ENCODE measurements around the gene SHLD1. TPM values are rescaled to one million over a fixed set of nuclear protein-coding genes. Genes with fewer than 3 reads are reported as not detected.
A peak's percentile ranks its signal among the peaks of the same experiment; 100 is the strongest.
"Not testable (repeated sequence)": the region's sequence is repeated elsewhere in the genome, so short reads cannot be mapped to it uniquely, and the experiment has no call there.

Gene SHLD1, protein sequence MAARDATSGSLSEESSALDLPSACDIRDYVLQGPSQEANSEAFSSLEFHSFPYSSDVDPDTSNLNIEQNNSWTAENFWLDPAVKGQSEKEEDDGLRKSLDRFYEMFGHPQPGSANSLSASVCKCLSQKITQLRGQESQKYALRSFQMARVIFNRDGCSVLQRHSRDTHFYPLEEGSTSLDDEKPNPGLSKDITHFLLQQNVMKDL
- 3.1 to 3.6 TPM (median 3.1 TPM) in 3 replicates for total RNA-seq
- long read RNA-seq, partial matches to known transcripts, result 0 of 3 reads
- long read RNA-seq, other reads (novel, unspliced or antisense), result 0 of 3 reads

- TF ChIP-seq CTCF (IDR thresholded peaks at IDR 0.05), result no peak
- peaks cover 5% of the 10 kb centered on the region for H3K27me3 Mint-ChIP-seq (ENCODE audit: low read depth)
- H3K4me3 Mint-ChIP-seq (ENCODE audit: unreplicated experiment), result peak within 1 kb of the TSS; percentile 83
- peak within 1 kb of the TSS; percentile 97 for H3K27ac Mint-ChIP-seq (ENCODE audit: unreplicated experiment)
- peaks cover 3% of the 10 kb centered on the region for H3K9me3 Mint-ChIP-seq (ENCODE audit: low read depth)
- H3K36me3 Mint-ChIP-seq (ENCODE audit: low read depth), result peaks cover 2% of the 10 kb centered on the region
- peaks cover 13% of the 10 kb centered on the region for H3K4me1 Mint-ChIP-seq (ENCODE audit: low read depth)
- no peak for DNase-seq (ENCODE audit: low spot score)
Observed at GRCh38 chr20:5749952-5750779, at the start of gene SHLD1. TSS of gene SHLD1 (plus strand) at chr20:5750401. CDS start at chr20:5772866, 22,465 bp downstream.

- DNase-seq (ENCODE audit: low spot score); H3K4me3 Mint-ChIP-seq (ENCODE audit: unreplicated experiment); H3K4me1 Mint-ChIP-seq (ENCODE audit: low read depth); H3K9me3 Mint-ChIP-seq (ENCODE audit: low read depth); H3K27ac Mint-ChIP-seq (ENCODE audit: unreplicated experiment); H3K36me3 Mint-ChIP-seq (ENCODE audit: low read depth); H3K27me3 Mint-ChIP-seq (ENCODE audit: low read depth): not testable (repeated sequence)
Observed at GRCh38 chr20:5702339-5702738, 47.9 kb upstream of the SHLD1 start.

- Mint-ChIP-seq H3K27ac (ENCODE audit: unreplicated experiment) (no peak overlapping the region), H3K9me3 (ENCODE audit: low read depth) (no peaks in the 10 kb centered on the region), H3K36me3 (ENCODE audit: low read depth) (no peaks in the 10 kb centered on the region), H3K4me1 (ENCODE audit: low read depth) (no peaks in the 10 kb centered on the region), H3K4me3 (ENCODE audit: unreplicated experiment) (no peak overlapping the region), H3K27me3 (ENCODE audit: low read depth) (peaks cover 4% of the 10 kb centered on the region)
- TF ChIP-seq CTCF (IDR thresholded peaks at IDR 0.05), result no peak
- no peak for DNase-seq (ENCODE audit: low spot score)
Observed at GRCh38 chr20:5703681-5704101, 46.5 kb upstream of the SHLD1 start.

GRCh38 chr20:5705827-5706226 is 44.4 kb upstream of the SHLD1 start:
- no peaks in the 10 kb centered on the region for H3K9me3 Mint-ChIP-seq (ENCODE audit: low read depth)
- H3K36me3 Mint-ChIP-seq (ENCODE audit: low read depth), result no peaks in the 10 kb centered on the region
- peaks cover 9% of the 10 kb centered on the region for H3K27me3 Mint-ChIP-seq (ENCODE audit: low read depth)
- no peaks in the 10 kb centered on the region for H3K4me1 Mint-ChIP-seq (ENCODE audit: low read depth)
- H3K4me3 Mint-ChIP-seq (ENCODE audit: unreplicated experiment), result no peak overlapping the region
- TF ChIP-seq CTCF (IDR thresholded peaks at IDR 0.05), result no peak
- DNase-seq (ENCODE audit: low spot score), result no peak
- no peak overlapping the region for H3K27ac Mint-ChIP-seq (ENCODE audit: unreplicated experiment)

- no peak for TF ChIP-seq CTCF (IDR thresholded peaks at IDR 0.05)
- H3K27me3 Mint-ChIP-seq (ENCODE audit: low read depth), result peaks cover 13% of the 10 kb centered on the region
- H3K27ac Mint-ChIP-seq (ENCODE audit: unreplicated experiment), result no peak overlapping the region
- no peaks in the 10 kb centered on the region for H3K4me1 Mint-ChIP-seq (ENCODE audit: low read depth)
- no peak for DNase-seq (ENCODE audit: low spot score)
- no peak overlapping the region for H3K4me3 Mint-ChIP-seq (ENCODE audit: unreplicated experiment)
- H3K36me3 Mint-ChIP-seq (ENCODE audit: low read depth), result no peaks in the 10 kb centered on the region
- no peaks in the 10 kb centered on the region for H3K9me3 Mint-ChIP-seq (ENCODE audit: low read depth)
Observed at GRCh38 chr20:5706797-5707196, 43.4 kb upstream of the SHLD1 start.
